K562 (cell line): ENCODE measurements around the gene CLIC1. TPM values are rescaled to one million over a fixed set of nuclear protein-coding genes. Genes with fewer than 3 reads are reported as not detected.

ENCODE experiments used
- ARNT ChIP-seq, 2 experiments: fragments of 450-650 bp; IDR thresholded peaks; 2 replicates each; pipeline ENCODE4 v1.6.1; 2016; ENCODE audit warnings: mild to moderate bottlenecking in 1 of 2
- FOXP4 ChIP-seq: sonication (generic); formaldehyde crosslinking; IDR thresholded peaks from 2 replicates; pipeline ENCODE4 v1.8.0; 2022; ENCODE audit warnings: mild to moderate bottlenecking, missing genetic modification reagents, borderline replicate concordance
- HNRNPL ChIP-seq: fragments of 200-400 bp; formaldehyde crosslinking; IDR thresholded peaks from 2 replicates; pipeline ENCODE4 v1.6.1; 2017; ENCODE audit warnings: low read depth, mild to moderate bottlenecking, low read length
- MEF2A ChIP-seq: IDR thresholded peaks from 2 replicates; pipeline ENCODE4 v1.6.1; 2011; ENCODE audit warnings: low read depth, mild to moderate bottlenecking, low read length, moderate library complexity; ENCODE audit not compliant: control insufficient read depth
- PRPF4 ChIP-seq: fragments of 200-400 bp; formaldehyde crosslinking; IDR thresholded peaks from one replicate; pipeline ENCODE4 v1.6.1; 2017; ENCODE audit warnings: low read length, low read depth, mild to moderate bottlenecking; ENCODE audit not compliant: insufficient read depth, poor library complexity, severe bottlenecking
- SLC30A9 ChIP-seq: fragments of 250-450 bp; sonication (Bioruptor Pico); IDR thresholded peaks from 2 replicates; pipeline ENCODE4 v1.8.0; 2022; ENCODE audit warnings: mild to moderate bottlenecking, moderate library complexity
- SMAD4 ChIP-seq: fragments of 250-450 bp; sonication (Bioruptor Pico); conservative IDR thresholded peaks from 2 replicates; pipeline ENCODE4 v1.8.0; 2021; ENCODE audit warnings: inconsistent platforms, mild to moderate bottlenecking, moderate library complexity
- STAT5B ChIP-seq: fragments of 250-450 bp; sonication (Bioruptor Pico); IDR thresholded peaks from 2 replicates; pipeline ENCODE4 v1.8.0; 2021; ENCODE audit warnings: mild to moderate bottlenecking, inconsistent platforms
- TEAD2 ChIP-seq: fragments of 450-650 bp; IDR thresholded peaks from 2 replicates; pipeline ENCODE4 v1.6.1; 2016; ENCODE audit warnings: missing genetic modification characterization, control low read depth, missing compliant biosample characterization
- TGIF2 ChIP-seq: sonication (generic); formaldehyde crosslinking; IDR thresholded peaks from 2 replicates; pipeline ENCODE4 v1.8.1; 2022; ENCODE audit warnings: mild to moderate bottlenecking, missing genetic modification reagents, moderate library complexity
- USF1 ChIP-seq: sonication (generic); formaldehyde crosslinking; IDR thresholded peaks from 2 replicates; pipeline ENCODE4 v1.9.0; 2022; ENCODE audit warnings: mild to moderate bottlenecking, missing genetic modification reagents
- VEZF1 ChIP-seq: fragments of 200-800 bp; sonication (Bioruptor generic); IDR thresholded peaks from 2 replicates; pipeline ENCODE4 v1.6.1; 2017; ENCODE audit warnings: missing genetic modification characterization, missing compliant biosample characterization
- ZNF197 ChIP-seq: fragments of 200-800 bp; sonication (Bioruptor generic); IDR thresholded peaks from 2 replicates; pipeline ENCODE4 v1.6.1; 2016; ENCODE audit warnings: low read depth, missing genetic modification characterization, missing compliant biosample characterization
- ZNF407 ChIP-seq: fragments of 450-650 bp; IDR thresholded peaks from 2 replicates; pipeline ENCODE4 v1.6.1; 2016; ENCODE audit warnings: low read depth
- polyA plus RNA-seq, 8 experiments: library from polyadenylated mRNA; depleted of rRNA in 4 of 8; stranded (reverse) in 5 of 8; unstranded in 3 of 8; fragments of >200 nt; fragmentation: Nextera tagmentation in 2 of 8; fragmentation: Illumina TruSeq in 1 of 8; extraction: Ambion mirVana in 2 of 8; extraction: Trizol in 1 of 8; gene quantifications; 2 replicates each; pipeline versions ENCODE4 v1.2.1 to v1.2.3, GENCODE V29; 2011 to 2014; ENCODE audit warnings: inconsistent platforms in 1 of 8, missing spikeins in 1 of 8
- total RNA-seq, 7 experiments: library from RNA; depleted of rRNA in 6 of 7; stranded (reverse); fragments of >200 nt in 6 of 7; fragmentation: Illumina TruSeq in 2 of 7; extraction: Trizol in 2 of 7; gene quantifications; 2 replicates each; pipeline versions ENCODE4 v1.2.1 to v1.2.3, GENCODE V29; 2011 to 2021; ENCODE audit warnings: low replicate concordance in 1 of 7

CLIC1 gene
- total and polyA plus RNA-seq, 9 of the 15 experiments (the other 6 are each of a cell fraction or from before 2014, with no cell fraction given) = 1,267 to 2,419 (median 1,808) TPM

- no peak for TF ChIP-seq ZNF407
- no peak for TF ChIP-seq HNRNPL
- no peak for TF ChIP-seq FOXP4 (CRISPR knock-in tag)
- no peak for TF ChIP-seq TGIF2 (CRISPR knock-in tag)
- TF ChIP-seq MEF2A = no peak
- TF ChIP-seq STAT5B (CRISPR knock-in tag) = no peak
- no peak for TF ChIP-seq SLC30A9 (CRISPR knock-in tag)
- no peak for TF ChIP-seq PRPF4
- peak; percentile 85 for TF ChIP-seq SMAD4 (CRISPR knock-in tag)
- TF ChIP-seq ZNF197 (CRISPR knock-in tag) = no peak
- peak in 1 of 2 experiments; percentile 70; a peak in 1 of 4 replicates for TF ChIP-seq ARNT (IDR thresholded peaks at IDR 0.05)
- no peak for TF ChIP-seq USF1 (CRISPR knock-in tag)
- TF ChIP-seq VEZF1 = no peak
- no peak for TF ChIP-seq TEAD2 (tag)
These were observed 10.6 kb downstream of the CLIC1 start (continued) for GRCh38 chr6:31725502-31726350.
